Neural crest cell (in vitro differentiated cells): ENCODE results near the gene MIEN1. TPM values are rescaled to one million over a fixed set of nuclear protein-coding genes. Genes with fewer than 3 reads are reported as not detected.

Experiments used
- DNase-seq: peaks from one replicate; pipeline ENCODE4 v3.0.0; 2021; ENCODE audit warnings: low read depth, mixed read lengths, low spot score
- H3K27ac Mint-ChIP-seq: one replicate; pipeline ENCODE4 v1.8.0; 2021; ENCODE audit warnings: mild to moderate bottlenecking, mixed read lengths; ENCODE audit not compliant: unreplicated experiment
- H3K27me3 Mint-ChIP-seq: 2 replicates; pipeline ENCODE4 v1.8.0; 2021; ENCODE audit warnings: low read depth, mild to moderate bottlenecking, mixed read lengths
- H3K36me3 Mint-ChIP-seq: 2 replicates; pipeline ENCODE4 v1.8.0; 2021; ENCODE audit warnings: low read depth, mild to moderate bottlenecking, mixed read lengths
- H3K4me1 Mint-ChIP-seq: 2 replicates; pipeline ENCODE4 v1.8.0; 2021; ENCODE audit warnings: mixed read lengths
- H3K4me3 Mint-ChIP-seq: one replicate; pipeline ENCODE4 v1.8.0; 2021; ENCODE audit warnings: mild to moderate bottlenecking, mixed read lengths
- H3K9me3 Mint-ChIP-seq: 2 replicates; pipeline ENCODE4 v1.8.0; 2021; ENCODE audit warnings: mixed read lengths
- total RNA-seq: library from RNA; stranded (reverse); gene quantifications from 2 replicates; pipeline ENCODE4 v1.2.1, GENCODE V29; 2021
- TF ChIP-seq, protein P1 (sequence below): fragments of 200-600 bp; sonication (generic); conservative IDR thresholded peaks from 2 replicates; pipeline ENCODE4 v1.5.0; 2021; ENCODE audit warnings: antibody characterized with exemption, mild to moderate bottlenecking

MIEN1 gene
- total RNA-seq, 1 donor from 2014 or later: 35.6 TPM

DNA sequence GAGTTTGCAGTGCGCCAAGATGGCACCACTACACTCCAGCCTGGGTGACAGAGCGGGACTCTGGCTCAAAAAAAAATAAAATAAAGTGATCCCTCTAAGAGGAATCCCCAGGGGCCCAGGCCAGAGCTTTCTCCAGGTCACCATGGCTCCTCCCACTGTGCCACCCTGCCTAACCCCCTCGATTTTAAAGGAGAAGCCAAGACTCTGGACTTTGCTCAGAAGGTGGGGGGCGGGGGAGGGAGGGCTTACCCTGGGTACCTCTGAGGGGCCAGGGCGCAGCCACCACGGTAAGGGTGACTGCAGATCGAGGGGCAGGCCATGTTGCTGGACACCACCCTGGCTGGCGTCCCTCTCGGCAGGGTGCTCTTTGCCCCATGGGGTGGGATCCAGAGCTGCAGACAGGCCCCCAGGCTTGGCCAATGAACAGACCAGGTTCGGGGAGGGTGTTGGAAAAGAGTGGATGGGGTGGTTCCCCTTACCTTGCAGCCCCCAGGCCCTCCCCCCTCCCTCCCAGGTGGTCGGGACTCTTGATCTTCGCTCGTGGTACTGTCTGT, 7.0 kb upstream of the MIEN1 start:
- no peak for DNase-seq
- Mint-ChIP-seq H3K27ac (no peak overlapping the region), H3K4me1 (no peaks in the 10 kb centered on the region), H3K4me3 (no peak overlapping the region), H3K27me3 (peaks cover 86% of the 10 kb centered on the region), H3K9me3 (no peaks in the 10 kb centered on the region), H3K36me3 (no peaks in the 10 kb centered on the region)
- TF ChIP-seq, protein P1, sequence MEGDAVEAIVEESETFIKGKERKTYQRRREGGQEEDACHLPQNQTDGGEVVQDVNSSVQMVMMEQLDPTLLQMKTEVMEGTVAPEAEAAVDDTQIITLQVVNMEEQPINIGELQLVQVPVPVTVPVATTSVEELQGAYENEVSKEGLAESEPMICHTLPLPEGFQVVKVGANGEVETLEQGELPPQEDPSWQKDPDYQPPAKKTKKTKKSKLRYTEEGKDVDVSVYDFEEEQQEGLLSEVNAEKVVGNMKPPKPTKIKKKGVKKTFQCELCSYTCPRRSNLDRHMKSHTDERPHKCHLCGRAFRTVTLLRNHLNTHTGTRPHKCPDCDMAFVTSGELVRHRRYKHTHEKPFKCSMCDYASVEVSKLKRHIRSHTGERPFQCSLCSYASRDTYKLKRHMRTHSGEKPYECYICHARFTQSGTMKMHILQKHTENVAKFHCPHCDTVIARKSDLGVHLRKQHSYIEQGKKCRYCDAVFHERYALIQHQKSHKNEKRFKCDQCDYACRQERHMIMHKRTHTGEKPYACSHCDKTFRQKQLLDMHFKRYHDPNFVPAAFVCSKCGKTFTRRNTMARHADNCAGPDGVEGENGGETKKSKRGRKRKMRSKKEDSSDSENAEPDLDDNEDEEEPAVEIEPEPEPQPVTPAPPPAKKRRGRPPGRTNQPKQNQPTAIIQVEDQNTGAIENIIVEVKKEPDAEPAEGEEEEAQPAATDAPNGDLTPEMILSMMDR: no peak

DNA sequence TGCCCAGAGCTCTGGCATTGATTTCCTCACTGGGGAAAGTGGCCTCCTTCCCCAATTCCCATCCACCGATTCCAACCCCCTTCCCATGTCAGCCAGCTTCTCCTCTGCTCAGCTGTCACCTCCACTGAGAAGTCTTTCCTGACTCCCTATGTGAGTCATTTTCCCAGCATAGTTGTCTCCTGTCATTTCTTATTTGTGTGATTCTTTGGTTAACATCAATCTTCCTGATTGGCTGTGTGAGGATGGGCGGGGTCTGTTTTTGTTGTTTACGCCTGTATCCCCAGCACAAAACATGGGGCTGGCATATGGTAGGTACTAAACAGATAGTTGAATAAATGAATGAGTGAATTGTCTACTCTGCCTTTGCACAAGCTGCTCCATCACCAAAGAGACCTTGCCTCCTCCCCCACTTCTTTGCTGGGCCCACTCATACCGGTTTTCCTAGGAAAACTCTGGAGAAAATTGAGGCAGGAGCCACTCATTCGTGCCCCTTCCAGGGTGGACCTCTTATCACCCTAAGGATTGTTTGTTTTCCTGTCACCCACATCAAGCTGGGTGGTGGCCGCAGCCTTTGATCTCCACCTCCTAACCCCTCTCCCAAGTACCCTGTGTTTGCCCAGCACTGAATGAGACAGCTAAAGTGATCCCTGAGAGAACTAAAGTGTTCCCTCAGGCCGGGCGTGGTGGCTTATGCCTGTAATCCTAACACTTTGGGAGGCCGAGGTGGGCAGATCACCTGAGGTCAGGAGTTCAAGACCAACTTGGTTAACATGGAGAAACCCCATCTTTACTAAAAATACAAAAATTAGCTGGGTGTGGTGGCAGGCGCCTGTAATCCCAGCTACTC, 6.2 kb upstream of the MIEN1 start:
- peaks cover 79% of the 10 kb centered on the region for H3K27me3 Mint-ChIP-seq
- TF ChIP-seq, protein P1: no peak
- no peak for DNase-seq
- no peaks in the 10 kb centered on the region for H3K36me3 Mint-ChIP-seq
- H3K4me3 Mint-ChIP-seq: no peak overlapping the region
- no peaks in the 10 kb centered on the region for H3K4me1 Mint-ChIP-seq
- H3K27ac Mint-ChIP-seq: no peak overlapping the region
- H3K9me3 Mint-ChIP-seq: no peaks in the 10 kb centered on the region

DNA sequence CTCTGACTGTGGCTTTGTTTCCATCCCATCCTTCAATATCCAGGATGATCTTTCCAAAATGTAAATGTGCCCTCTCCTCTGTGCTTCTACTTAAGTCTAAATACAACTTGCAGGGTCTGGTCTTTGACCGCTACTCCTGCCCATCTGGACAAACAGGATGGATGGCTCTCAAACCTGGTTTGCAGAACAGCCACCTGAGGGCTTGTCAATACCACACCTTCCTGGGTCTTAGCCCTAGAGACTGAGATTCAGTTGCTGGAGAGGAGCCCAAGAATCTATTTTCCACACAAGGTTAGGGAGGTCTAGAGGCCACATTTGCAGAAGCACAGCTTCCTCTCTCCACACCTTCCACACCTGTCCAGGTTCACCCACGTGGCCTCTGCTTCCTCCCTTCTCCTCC, 5.5 kb upstream of the MIEN1 start:
- DNase-seq: no peak
- H3K4me3 Mint-ChIP-seq: peak overlapping the region; percentile 25
- H3K27me3 Mint-ChIP-seq: peaks cover 72% of the 10 kb centered on the region
- H3K36me3 Mint-ChIP-seq: no peaks in the 10 kb centered on the region
- H3K9me3 Mint-ChIP-seq: no peaks in the 10 kb centered on the region
- no peaks in the 10 kb centered on the region for H3K4me1 Mint-ChIP-seq
- TF ChIP-seq, protein P1: no peak
- no peak overlapping the region for H3K27ac Mint-ChIP-seq

DNA sequence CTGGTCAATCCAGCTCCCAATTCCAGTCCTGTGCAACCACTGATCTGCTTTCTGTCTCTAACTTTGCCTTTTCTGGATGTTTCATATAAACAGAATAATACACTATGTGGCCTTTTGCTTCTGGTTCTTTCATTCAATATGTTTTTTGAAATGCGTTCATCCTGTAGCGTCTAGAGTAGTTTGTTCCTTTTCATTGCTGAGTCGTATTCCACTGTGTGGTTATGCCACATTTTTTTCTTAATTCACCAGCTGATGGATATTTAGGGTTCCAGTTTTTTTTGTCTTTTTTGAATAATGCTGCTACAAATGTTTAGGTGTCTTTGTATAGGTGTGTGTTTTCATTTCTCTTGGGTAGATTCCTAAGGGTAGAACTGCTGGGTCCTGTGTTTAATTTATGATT, 2.3 kb upstream of the MIEN1 start:
- Mint-ChIP-seq H3K27me3 (peaks cover 39% of the 10 kb centered on the region), H3K9me3 (no peaks in the 10 kb centered on the region), H3K4me1 (peaks cover 7% of the 10 kb centered on the region), H3K4me3 (peak overlapping the region; percentile 71), H3K36me3 (no peaks in the 10 kb centered on the region), H3K27ac (no peak overlapping the region)
- TF ChIP-seq, protein P1: no peak
- no peak for DNase-seq

DNA sequence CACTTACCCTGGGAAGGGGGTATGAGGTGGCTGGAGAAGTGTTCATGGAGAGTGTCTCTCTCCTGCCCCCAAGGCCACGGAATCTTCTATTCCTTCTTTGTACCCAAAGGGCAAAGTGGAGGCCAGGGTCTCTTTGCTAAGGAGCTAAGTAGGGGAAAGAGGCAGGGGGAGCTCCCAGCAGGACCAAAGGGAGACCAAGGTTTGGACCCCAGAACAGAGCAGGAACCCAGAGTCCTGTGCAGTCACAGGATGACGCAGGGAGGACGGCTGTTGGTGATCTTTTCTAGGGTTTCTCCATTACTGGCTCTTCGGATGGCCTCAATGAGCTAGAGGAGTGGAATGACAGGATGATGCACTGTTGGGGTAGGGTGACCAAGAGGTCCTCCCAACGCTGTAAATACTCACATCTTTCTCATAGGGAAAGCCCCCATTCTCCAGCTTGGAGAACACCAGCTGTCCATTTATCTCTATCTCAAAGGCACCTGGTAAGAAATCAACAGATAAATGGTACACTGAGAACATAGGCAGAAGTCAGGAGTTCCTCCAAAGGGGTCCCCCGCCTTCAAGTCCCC, 966 bp downstream of the MIEN1 start:
- no peak for DNase-seq
- H3K4me3 Mint-ChIP-seq: peak overlapping the region; percentile 90
- H3K36me3 Mint-ChIP-seq: no peaks in the 10 kb centered on the region
- no peaks in the 10 kb centered on the region for H3K9me3 Mint-ChIP-seq
- H3K4me1 Mint-ChIP-seq: peaks cover 7% of the 10 kb centered on the region
- TF ChIP-seq, protein P1: no peak
- H3K27ac Mint-ChIP-seq: peak overlapping the region; percentile 50
- peaks cover 11% of the 10 kb centered on the region for H3K27me3 Mint-ChIP-seq
